ENCODE data around the gene CCDC12.

DNA sequence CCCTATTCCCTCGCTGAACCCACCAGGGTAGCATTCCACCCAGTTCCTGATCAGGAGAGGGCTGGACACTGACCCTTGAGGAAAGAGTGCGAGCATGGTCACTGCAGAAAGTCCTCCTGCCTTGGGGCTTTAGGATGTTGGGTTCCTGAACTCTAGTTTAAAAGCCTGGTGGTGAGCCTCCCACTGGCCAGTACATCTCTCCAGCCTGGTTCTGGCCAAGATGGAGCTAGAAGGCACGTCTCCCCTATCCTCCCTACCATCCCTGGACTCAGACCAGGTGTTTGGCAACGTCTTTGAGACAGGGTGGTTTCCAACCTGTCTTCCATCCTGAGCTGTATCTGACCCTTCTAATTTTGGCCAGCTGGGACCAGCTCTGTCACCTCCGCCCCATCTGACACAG, 34.4 kb upstream of the CCDC12 start:
- TF ChIP-seq TAF1 (IDR thresholded peaks at IDR 0.05; ENCODE audit: low read depth) (no peak), EGR1 (IDR thresholded peaks at IDR 0.05) (no peak), CREB1 (IDR thresholded peaks at IDR 0.05; ENCODE audit: low read depth) (no peak), CEBPB (IDR thresholded peaks at IDR 0.05) (no peak), YY1 (IDR thresholded peaks at IDR 0.05; ENCODE audit: low read depth) (no peak), NFIC (IDR thresholded peaks at IDR 0.05) (no peak)
- TF ChIP-seq, protein P1, sequence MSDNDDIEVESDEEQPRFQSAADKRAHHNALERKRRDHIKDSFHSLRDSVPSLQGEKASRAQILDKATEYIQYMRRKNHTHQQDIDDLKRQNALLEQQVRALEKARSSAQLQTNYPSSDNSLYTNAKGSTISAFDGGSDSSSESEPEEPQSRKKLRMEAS (IDR thresholded peaks at IDR 0.05): no peak
- TF ChIP-seq, protein P2, sequence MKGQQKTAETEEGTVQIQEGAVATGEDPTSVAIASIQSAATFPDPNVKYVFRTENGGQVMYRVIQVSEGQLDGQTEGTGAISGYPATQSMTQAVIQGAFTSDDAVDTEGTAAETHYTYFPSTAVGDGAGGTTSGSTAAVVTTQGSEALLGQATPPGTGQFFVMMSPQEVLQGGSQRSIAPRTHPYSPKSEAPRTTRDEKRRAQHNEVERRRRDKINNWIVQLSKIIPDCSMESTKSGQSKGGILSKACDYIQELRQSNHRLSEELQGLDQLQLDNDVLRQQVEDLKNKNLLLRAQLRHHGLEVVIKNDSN (IDR thresholded peaks at IDR 0.05): no peak
